Occipital lobe (tissue), 2 donors: ENCODE measurements around the gene EYS. TPM values are rescaled to one million over a fixed set of nuclear protein-coding genes. Genes with fewer than 3 reads are reported as not detected.
"Not testable (repeated sequence)": the region's sequence is repeated elsewhere in the genome, so short reads cannot be mapped to it uniquely, and the experiment has no call there.

Source experiments
- DNase-seq: peaks from one replicate; lab custom pipeline; 2025; lab: John Stamatoyannopoulos, UW
- total RNA-seq: library from RNA; depleted of rRNA; stranded (reverse); fragments of >200 nt; gene quantifications from one replicate; pipeline ENCODE4 v1.2.3, GENCODE V29; 2014

EYS gene
- total RNA-seq, 1 donor from 2014 or later, result 0.78 TPM

- DNase-seq, result no peak
Observed at GRCh38 chr6:63859528-63859927, 1847.5 kb downstream of the EYS start.

GRCh38 chr6:63858691-63859090 is 1848.3 kb downstream of the EYS start:
- DNase-seq, result no peak

GRCh38 chr6:63856271-63856670 is 1850.8 kb downstream of the EYS start:
- no peak for DNase-seq

GRCh38 chr6:63844287-63844686 is 1862.7 kb downstream of the EYS start:
- no peak for DNase-seq

- DNase-seq, result no peak
Observed at GRCh38 chr6:63839485-63839884, 1867.5 kb downstream of the EYS start.

GRCh38 chr6:63828678-63829077 is 1878.3 kb downstream of the EYS start:
- not testable (repeated sequence) for DNase-seq

- DNase-seq, result no peak
Observed at GRCh38 chr6:63824722-63825121, 1882.3 kb downstream of the EYS start.

- DNase-seq, result no peak
Observed at GRCh38 chr6:63821442-63821841, 1885.6 kb downstream of the EYS start.

GRCh38 chr6:63819831-63820230 is 1887.2 kb downstream of the EYS start:
- no peak for DNase-seq

- DNase-seq, result no peak
Observed at GRCh38 chr6:63817492-63818050, 1889.5 kb downstream of the EYS start.

- DNase-seq, result no peak
Observed at GRCh38 chr6:63816982-63817436, 1890.0 kb downstream of the EYS start.

GRCh38 chr6:63816401-63816981 is 1890.5 kb downstream of the EYS start:
- DNase-seq, result no peak

GRCh38 chr6:63814459-63814858 is 1892.6 kb downstream of the EYS start:
- DNase-seq, result no peak

GRCh38 chr6:63813566-63814120 is 1893.4 kb downstream of the EYS start:
- no peak for DNase-seq

- DNase-seq, result no peak
Observed at GRCh38 chr6:63808576-63808975, 1898.5 kb downstream of the EYS start.

GRCh38 chr6:63807056-63807455 is 1900.0 kb downstream of the EYS start:
- no peak for DNase-seq

GRCh38 chr6:63806573-63806913 is 1900.5 kb downstream of the EYS start:
- no peak for DNase-seq

- DNase-seq, result no peak
Observed at GRCh38 chr6:63805808-63806572, 1901.0 kb downstream of the EYS start.

GRCh38 chr6:63805345-63805744 is 1901.7 kb downstream of the EYS start:
- no peak for DNase-seq

- no peak for DNase-seq
Observed at GRCh38 chr6:63804381-63804956, 1902.6 kb downstream of the EYS start.

- DNase-seq, result no peak
Observed at GRCh38 chr6:63803371-63803770, 1903.7 kb downstream of the EYS start.

GRCh38 chr6:63802606-63803206 is 1904.3 kb downstream of the EYS start:
- DNase-seq, result no peak
